T-helper 22 cell (primary cell): ENCODE data around the gene EEF1AKMT1.
"Not testable (repeated sequence)": the region's sequence is repeated elsewhere in the genome, so short reads cannot be mapped to it uniquely, and the experiment has no call there.

Source experiments
- DNase-seq: peaks from one replicate; pipeline ENCODE4 v3.0.0-alpha.2; 2020; ENCODE audit warnings: low read depth

The EEF1AKMT1 gene

DNA sequence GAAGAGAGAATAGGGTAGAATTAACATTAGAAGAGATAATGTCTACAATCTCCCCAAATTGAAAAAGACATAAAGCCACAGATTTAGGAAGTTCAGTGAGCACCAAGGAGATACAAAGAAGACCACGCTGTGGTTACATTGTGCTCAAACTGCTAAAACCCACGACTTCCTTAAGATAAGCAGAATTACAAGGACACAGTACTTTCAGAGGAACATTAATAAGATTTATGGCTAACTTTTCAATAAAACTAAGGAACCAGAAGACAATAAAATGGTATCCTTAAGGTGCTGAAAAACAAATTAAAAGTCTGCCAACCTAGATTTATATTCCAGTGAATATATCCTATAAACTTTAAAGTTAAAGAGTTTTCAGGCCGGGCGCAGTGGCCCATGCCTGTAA, 77.7 kb downstream of the EEF1AKMT1 start:
- DNase-seq: no peak

GRCh38 chr13:20691616-20692015, 82.1 kb downstream of the EEF1AKMT1 start:
- DNase-seq: no peak

GRCh38 chr13:20689291-20689690, 84.5 kb downstream of the EEF1AKMT1 start:
- DNase-seq: no peak

DNA sequence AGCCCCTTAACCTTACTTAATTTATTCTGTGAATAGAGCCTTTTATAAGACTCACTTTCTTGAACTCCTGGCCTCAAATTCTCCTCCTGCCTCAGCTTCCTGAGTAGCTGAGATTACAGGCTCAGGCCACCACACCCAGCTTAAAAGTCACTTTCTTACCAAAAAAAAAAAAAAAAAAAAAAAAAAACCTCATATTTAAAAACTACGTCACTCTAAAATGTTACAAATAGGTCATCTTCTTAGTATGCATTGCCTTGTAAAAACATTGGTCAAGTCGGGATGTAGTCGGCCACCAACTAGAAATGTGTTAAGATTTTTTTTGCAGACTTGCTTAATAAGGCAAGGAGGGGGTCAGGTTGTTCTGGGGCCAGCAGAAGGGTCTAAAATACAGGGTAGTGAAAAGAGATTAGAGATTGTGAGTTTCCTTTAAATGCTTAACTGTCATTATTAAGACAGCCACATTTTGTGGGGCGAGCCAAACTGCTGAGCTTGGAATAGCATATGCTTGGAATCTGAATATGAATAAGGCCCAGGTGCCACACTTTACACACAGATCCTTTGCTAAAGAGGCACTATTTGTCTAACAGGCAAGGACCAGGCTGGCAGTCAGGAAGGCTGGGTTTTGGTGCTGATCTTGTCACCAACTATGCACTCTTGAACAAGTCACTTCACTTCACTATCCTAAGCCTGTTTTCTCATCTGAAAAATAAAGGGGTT, 86.7 kb downstream of the EEF1AKMT1 start:
- DNase-seq: no peak

GRCh38 chr13:20686167-20686566, 87.6 kb downstream of the EEF1AKMT1 start:
- DNase-seq: no peak

- DNase-seq: no peak
These were observed 88.7 kb downstream of the EEF1AKMT1 start for GRCh38 chr13:20685092-20685491.

GRCh38 chr13:20684546-20684945, 89.2 kb downstream of the EEF1AKMT1 start:
- no peak for DNase-seq

DNA sequence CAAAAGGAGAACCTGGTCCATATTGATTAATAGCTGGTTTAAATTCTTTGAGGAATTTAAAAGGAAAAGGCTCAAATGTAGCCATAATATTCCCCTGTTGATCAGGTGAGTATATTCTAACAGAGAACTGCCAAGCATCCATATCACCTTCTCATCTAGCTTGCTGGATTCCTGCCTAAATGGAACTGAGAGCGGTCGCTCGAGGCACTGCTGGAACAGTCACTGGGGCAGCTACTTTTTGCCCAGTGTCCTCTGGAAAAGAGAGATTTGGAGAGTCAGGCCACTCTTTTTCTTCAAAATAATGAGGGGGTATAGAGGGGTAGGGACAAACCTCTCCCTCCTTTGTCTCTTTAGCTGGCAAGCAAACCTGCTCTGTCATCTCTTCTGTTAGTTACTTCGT, 89.7 kb downstream of the EEF1AKMT1 start:
- no peak for DNase-seq

DNA sequence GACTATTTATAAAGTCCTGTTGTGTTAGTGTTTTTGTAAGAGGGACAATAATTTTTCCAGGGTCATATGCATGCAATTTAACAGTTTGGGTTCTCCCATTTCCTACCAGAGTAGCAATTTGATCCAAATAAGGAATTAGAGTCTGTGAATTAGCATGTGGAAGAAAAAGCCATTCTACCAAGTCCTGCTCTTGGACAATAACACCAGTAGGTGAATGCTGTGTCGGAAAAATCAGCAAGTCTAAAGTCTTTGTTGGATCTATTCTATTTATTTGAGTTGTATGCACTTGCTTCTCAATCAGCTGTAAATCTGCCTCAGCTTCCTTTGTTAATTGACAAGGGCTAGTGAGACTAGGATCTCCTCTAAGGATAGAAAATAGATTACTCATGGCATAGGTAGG, 91.7 kb downstream of the EEF1AKMT1 start:
- no peak for DNase-seq

DNA sequence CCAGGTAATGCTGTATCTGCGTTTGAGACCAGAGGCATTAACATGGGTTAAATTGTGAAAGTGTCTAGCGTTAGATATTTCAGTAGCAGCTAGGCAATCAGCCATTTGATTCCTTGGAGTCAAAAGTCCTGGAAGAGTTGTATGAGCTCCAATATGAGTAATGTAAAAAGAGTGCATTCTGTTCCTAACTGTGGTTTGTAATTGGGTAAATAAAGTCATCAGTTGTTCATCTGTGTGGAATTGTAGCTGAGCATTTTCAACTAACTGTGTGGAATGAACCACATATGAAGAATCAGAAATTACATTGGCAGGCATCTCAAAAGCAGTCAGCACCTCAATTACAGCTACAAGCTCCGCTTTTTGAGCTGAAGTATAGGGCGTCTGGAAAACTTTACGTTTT, 92.3 kb downstream of the EEF1AKMT1 start:
- not testable (repeated sequence) for DNase-seq

- DNase-seq: no peak
These were observed 93.2 kb downstream of the EEF1AKMT1 start for GRCh38 chr13:20680416-20681080.

DNA sequence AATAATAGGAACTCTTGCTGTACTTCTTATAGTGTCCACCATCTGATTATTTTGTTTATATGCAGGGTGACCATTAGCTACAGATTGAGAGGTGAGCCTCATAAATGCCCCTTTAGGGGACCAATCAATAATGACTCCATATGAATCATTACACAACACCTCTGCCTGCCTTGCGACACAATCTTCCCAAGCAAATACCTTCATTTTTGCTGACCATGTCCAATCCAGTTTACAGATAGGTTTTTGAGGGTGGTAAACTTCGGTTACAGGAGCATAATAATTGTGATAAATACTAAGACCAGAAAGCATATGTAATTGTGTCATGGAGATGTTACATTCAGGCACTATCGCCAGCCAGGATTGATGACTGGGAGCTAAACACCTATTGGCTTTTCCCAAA, 93.9 kb downstream of the EEF1AKMT1 start:
- DNase-seq: no peak
